KBM-7 (cell line): Measurements from ENCODE around the gene COL4A4.
"Not testable (repeated sequence)": the region's sequence is repeated elsewhere in the genome, so short reads cannot be mapped to it uniquely, and the experiment has no call there.

ENCODE experiments used
- DNase-seq: peaks from one replicate; pipeline ENCODE4 v3.0.0-alpha.2; 2015
- in situ Hi-C: fragments of 300-500 bp; cut with MboI; formaldehyde crosslinking; loops from 2 replicates; pipeline ENCODE4 v1.14.3; 2020; ENCODE audit warnings: low sequenced_read_pairs, low pct_unique_long_range_greater_than_20kb, mixed read lengths

Gene COL4A4

DNA sequence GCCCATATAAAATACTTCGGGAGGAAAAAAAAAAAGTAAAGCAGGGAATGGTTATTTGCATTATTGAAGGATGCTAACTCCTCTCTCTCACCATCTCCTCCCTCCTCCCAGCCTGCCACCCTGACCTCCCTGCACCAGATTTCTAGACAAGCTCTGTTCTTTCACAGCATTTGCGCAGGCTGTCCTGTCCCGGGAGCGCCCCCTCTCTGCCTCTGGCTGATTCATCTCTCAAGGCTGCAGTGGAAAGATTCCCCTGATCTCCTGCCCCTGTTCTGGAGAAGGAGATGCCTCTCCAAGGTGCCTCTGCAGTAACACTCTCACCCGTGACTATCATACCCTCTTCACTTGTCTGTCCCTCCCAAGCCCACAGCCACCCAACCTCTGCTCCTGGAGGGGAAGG lies 38.5 kb downstream of the COL4A4 start:
- in situ Hi-C loops, result loop anchor here (25.0 kb wide), 1 partner anchor 287 kb away; no protein-coding TSS in a partner anchor
- peak; percentile 12 for DNase-seq

- in situ Hi-C loops, result loop anchor here (25.0 kb wide), 1 partner anchor 287 kb away; no protein-coding TSS in a partner anchor
- DNase-seq, result no peak
Measured at GRCh38 chr2:227124811-227125210, 39.2 kb downstream of the COL4A4 start.

- in situ Hi-C loops, result no loop called here
- no peak for DNase-seq
Measured at GRCh38 chr2:227123697-227124096, 40.3 kb downstream of the COL4A4 start.

- in situ Hi-C loops, result no loop called here
- no peak for DNase-seq
Measured at GRCh38 chr2:227118353-227118752, 45.7 kb downstream of the COL4A4 start.

GRCh38 chr2:227117852-227118251 lies 46.2 kb downstream of the COL4A4 start:
- DNase-seq, result no peak

DNA sequence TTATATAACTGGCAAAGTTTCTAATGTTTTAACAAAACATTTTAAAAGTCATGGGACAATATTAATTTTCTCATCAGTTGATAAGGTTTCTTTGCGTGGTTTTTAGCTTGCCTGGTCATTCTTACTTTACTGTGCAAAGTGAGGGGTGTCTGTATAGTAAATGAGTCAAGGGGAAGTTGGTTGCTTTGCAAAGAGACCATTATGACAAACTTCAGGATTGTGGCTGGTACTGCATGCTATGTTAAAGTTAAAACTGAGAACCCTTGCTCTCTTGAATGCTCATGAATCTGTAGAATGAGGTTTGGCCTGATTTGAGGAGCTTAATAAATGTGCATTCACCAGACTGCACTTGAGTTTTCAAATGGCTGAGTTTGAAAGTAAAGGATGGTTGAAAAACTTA lies 47.0 kb downstream of the COL4A4 start:
- DNase-seq, result no peak
- in situ Hi-C loops, result no loop called here

More at GRCh38 chr2:227117852-227118251, 46.2 kb downstream of the COL4A4 start:
- in situ Hi-C loops, result no loop called here

- in situ Hi-C loops, result no loop called here
- DNase-seq, result no peak
Measured at GRCh38 chr2:227115761-227116160, 48.2 kb downstream of the COL4A4 start.

- peak; percentile 56 for DNase-seq
- in situ Hi-C loops, result no loop called here
Measured at GRCh38 chr2:227106845-227107759, 56.9 kb downstream of the COL4A4 start.

GRCh38 chr2:227103583-227103982 lies 60.4 kb downstream of the COL4A4 start:
- DNase-seq, result no peak
- in situ Hi-C loops, result no loop called here

DNA sequence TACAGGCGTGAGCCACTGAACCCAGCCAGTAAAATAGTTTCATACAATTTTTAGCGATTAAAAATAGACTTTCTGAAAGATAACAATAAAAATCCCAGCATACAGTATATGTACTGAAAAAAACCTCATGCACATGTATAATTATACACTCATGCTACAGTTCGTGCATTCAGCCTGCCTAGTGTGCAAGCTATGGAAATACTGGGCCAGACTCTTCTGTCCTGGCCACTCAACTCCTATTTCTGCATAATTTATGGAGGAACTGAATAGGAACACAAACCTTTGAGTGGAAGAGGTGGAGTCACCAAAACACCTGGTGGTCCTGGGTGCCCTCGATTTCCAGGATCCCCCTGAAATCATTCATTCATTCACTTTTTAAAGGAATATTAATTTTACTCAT lies 64.7 kb downstream of the COL4A4 start:
- in situ Hi-C loops, result no loop called here

GRCh38 chr2:227098162-227098515 lies 65.9 kb downstream of the COL4A4 start:
- in situ Hi-C loops, result no loop called here
- no peak for DNase-seq

More for the DNA sequence above, 64.7 kb downstream of the COL4A4 start:
- no peak for DNase-seq

DNA sequence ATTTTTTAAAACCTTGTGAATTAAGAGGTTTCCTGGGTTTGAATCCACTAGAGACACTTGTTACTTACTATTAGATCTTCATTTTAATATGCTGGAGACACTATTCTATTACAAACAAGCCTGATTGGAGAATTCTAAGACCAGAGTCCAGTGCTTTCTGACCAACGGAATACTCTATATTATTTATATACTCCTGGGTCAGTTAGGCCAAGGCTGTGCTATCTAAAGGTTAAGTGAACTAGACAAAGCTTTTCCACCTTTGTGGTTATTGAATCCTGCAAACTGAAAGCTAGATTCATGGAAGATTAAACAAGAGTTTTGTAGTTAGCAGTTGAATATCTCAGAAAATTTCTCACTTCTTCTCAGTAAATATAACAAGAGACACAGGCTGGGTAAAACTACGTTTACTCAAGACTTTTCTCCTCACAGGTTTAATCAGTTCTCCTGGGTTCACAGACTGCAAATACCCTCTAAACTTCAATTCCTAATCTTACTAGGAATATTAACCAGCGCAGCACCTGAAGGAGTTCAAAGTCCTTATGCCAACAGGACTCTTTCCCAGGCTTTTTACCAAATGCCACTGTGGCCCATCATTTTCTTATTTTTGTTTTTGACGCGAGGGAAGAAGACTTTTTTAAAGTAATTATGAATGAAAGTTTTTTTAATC lies 66.4 kb downstream of the COL4A4 start:
- in situ Hi-C loops, result no loop called here

GRCh38 chr2:227095346-227095745 lies 68.7 kb downstream of the COL4A4 start:
- in situ Hi-C loops, result no loop called here
- no peak for DNase-seq

More for the DNA sequence above, 66.4 kb downstream of the COL4A4 start:
- no peak for DNase-seq

DNA sequence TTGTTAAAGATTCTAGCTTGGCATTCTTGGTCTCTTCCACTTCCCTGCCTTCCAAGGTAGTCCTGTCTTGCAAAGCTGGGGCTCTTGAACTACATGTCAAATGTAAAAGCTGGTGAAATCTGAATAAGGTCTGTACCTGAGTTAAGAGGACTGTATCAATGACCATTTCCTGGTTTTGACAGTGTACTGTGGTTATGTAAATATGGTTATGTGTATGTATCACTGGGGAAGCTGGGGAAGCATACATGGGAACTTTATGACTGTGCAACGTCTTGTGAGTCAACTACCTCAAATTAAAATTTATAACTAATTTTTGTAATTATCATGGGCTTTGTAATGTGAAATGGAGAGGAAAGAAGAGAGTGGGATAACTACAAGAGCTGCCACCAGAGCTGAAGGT lies 81.7 kb downstream of the COL4A4 start:
- in situ Hi-C loops, result no loop called here
- no peak for DNase-seq

- in situ Hi-C loops, result no loop called here
- DNase-seq, result no peak
Measured at GRCh38 chr2:227079726-227080125, 84.3 kb downstream of the COL4A4 start.

DNA sequence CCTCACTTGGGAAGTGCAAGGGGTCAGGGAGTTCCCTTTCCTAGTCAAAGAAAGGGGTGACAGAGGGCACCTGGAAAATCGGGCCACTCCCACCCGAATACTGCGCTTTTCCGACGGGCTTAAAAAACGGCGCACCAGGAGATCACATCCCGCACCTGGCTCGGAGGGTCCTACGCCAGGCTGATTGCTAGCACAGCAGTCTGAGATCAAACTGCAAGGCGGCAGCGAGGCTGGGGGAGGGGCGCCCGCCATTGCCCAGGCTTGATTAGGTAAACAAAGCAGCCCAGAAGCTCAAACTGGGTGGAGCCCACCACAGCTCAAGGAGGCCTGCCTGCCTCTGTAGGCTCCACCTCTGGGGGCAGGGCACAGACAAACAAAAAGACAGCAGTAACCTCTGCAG lies 98.9 kb downstream of the COL4A4 start:
- DNase-seq, in situ Hi-C loops: not testable (repeated sequence)

DNA sequence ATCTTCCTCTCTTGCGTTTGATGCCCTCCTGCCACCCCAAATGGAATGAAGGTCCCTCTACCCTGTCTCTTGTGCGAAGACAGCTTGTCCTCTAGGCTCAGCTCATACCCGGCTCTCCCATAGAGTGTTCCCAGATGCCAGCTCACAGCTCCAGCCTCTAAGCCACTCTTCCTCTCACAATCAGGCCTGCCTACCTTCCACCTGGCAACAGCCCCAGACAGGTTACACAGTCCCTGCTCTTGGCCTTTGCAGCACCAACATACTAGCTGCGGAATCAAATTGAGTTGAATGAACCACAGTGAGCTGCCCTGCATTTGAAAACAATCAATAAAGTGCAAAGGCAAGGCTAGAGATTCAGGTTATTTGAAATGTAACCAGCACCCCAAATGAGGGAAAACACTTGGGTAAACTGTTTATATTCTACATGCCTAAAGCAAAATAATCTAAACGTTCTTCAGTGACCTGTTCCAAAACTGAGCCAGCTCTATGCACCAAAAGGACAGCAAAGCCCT lies 105.1 kb downstream of the COL4A4 start:
- in situ Hi-C loops, result no loop called here
- no peak for DNase-seq

GRCh38 chr2:227057743-227058447 lies 106.1 kb downstream of the COL4A4 start:
- DNase-seq, result no peak
- in situ Hi-C loops, result no loop called here

- in situ Hi-C loops, result no loop called here
- DNase-seq, result no peak
Measured at GRCh38 chr2:227057060-227057459, 106.9 kb downstream of the COL4A4 start.

- DNase-seq, result no peak
- in situ Hi-C loops, result no loop called here
Measured at GRCh38 chr2:227054006-227054405, 110.0 kb downstream of the COL4A4 start.
